ENCODE measurements around the gene ZBTB25.

The ZBTB25 gene

DNA sequence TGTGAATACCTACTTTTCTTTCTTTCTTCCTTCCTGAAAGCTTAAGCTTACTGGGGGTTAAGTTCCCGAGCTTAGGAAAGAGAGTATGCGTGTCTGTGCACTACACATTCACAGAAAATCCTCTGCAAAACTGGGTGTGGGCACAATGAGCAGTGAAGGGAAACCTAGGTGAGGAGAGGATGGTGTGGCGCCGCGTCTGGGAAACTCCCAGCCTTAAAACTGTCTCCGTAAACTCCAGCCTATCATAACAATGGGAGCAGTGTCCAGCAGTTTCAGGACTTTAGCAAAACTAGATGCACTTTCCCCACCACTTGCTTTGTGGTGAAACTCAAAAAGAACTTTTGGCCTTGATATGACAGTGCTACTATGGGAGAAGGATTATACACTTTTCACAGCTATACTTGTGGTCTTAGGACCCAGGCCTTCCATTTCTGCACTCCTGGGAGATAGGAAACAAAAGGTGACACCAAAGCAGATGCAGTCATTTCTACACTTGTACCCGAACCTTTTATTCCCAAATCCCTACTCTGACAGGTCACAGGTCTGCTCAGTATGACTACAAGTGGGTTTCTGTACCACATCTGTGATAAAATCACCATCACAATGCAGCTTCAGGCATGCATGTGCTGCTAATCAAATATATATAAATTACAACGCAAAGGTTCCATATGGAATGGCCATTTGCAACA is 27.9 kb downstream of the ZBTB25 start:
- no peak for DNase-seq

DNA sequence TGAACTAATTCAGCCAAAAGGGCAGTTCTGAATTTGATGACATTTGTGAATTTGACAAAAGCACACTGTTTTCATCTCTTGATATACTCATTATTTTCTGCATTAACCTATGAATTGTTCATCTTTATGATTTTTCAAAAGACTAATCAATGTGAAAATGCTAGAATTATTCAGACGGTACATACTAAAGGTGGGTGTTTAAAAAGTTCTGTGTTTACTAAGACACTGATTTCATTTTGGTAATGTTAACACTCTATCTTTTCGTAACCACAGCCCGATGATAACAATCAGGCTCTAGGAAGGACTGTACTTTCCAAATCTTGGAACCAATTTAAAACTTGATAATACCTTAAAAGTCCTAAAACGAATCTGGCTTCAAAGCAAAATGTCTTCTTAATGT is 28.9 kb downstream of the ZBTB25 start:
- DNase-seq: no peak

DNA sequence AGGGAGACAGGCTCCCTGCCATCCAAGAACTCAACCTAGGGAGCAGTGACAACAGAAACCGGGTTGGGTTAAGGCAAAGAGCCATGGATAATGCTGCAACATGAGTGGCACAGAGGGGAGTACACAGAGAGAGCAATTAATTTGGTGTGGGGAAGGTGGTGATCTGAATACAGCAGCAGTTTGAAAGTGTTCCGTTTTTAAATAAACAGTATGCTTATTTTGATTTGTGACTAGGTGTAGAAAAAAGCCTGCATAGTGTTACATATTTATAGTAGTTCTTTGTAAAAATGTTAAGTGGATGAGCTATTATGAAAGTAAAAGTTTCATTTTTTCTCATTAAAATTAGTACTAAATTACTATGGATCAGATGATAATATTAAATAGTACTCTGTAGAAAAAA is 29.6 kb downstream of the ZBTB25 start:
- DNase-seq: no peak

DNA sequence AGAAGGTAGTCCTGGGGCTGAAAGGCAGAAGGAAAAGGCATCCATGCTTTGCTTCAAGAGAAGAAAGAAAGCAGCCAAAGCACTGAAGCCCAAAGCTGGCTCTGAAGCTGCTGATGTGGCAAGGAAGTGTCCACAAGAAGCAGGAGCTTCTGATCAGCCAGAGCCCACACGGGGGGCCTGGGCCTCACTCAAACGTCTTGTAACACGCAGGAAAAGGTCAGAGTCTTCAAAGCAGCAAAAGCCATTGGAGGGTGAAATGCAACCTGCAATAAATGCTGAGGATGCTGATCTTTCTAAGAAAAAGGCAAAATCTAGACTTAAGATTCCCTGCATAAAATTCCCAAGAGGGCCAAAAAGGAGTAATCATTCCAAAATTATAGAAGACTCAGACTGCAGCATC is 35.2 kb downstream of the ZBTB25 start:
- no peak for DNase-seq

DNA sequence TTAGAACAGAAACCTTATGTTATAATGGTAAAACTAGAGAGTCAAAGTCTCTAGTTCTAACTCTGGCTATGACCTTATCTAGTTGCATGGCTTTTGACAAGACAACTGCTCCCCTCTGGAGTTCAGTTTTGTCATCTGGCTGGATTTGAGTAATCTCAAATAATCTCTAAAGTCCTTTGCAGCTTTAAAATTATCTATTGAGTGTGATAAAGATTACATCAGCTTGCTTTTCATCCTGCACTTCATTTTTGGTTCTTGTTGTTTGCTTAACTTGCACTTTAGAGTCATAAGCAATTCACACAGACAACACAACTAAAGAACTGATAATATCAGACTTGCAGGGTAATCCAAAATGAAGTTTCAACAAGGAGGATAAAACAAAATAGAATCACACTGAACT is 36.1 kb downstream of the ZBTB25 start:
- DNase-seq: no peak

DNA sequence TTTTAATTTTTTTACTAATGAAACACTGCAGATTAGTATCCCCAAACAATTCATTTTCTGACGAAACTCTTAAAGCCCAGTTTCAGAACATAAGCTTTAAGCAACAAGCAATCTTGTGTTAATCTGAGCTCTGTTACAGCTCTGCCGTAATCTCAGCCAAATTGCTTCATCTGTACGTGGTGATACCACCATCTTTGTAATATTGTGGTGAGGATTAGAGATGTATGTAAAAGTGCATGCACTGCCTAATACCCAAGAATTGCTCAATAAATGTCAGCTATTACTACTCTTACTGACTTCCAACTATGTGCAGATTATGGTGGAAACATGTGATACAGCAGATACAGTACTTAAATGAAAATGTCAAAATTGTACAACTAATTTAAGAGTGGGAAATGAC is 36.5 kb downstream of the ZBTB25 start:
- no peak for DNase-seq

DNA sequence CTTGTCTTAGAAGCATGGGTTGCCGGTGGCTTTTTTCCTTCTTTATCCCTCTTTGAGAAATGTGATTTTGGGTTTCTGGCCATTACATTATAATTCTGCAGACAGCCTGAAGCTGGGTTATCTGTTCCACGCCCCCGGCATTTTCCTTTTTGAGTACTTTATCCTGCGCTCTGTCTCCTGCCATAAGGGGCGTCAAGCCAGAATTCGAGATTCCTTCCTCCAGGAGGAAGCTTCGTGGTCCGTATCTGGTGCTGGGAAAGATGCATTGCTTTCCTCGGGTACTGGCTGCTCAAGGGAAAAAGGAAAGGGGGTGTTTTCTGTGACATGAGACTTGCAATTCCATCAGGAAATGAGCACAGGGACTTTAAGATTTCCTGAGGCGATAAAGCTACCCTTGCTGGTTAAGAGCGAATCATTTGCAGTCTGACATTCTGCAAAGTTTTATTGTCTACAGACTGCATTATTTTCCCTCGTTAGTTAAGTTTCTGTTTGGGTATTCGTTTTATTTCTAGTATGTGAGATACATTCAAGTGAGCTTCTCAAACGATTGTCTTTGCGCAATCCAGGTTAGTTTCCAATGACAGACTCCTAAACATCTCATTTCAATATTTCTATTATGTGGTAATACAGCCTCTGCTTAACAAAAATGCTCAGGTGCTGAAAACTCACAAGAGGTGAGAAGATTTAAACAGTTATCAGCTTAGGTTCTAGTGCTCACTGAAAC is 37.6 kb downstream of the ZBTB25 start:
- peak; percentile 62 for DNase-seq

DNA sequence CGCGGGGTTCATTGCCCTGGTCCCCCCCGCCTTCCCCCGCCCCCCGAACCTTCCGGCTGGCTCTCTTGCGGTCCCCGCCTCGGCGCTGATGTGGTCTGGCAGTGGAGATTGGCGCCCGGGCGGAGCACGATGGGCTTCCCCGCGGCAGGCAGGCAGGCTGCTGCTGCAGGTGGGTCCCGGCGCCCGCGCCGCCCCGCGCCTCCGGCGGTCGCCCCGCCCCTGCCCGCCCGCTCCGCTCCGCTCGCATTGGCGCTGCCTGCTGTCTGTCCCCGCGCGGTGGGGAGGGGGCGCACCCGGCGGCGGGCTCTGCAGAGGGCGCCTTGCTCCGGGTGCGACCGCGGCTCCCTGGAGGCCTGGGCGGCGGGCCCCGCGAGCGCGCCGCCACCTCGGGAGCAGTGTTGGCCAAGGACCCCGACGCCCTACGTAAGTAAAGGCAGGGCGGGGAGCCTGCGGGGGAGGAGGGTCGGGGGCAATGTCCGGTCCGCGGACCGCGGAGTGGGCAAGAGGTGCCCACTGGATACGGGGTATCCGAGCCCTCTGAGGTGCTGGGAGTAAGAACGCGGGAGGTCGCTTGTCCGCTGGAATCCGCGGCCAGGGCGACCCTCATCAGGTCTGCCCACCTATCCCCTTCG is 38.3 kb downstream of the ZBTB25 start, which contains the start of gene AKAP5:
AKAP5 (plus strand) TSS at position 309 of the 632 bp plus-strand sequence. CDS start 2,896 bp downstream, outside the sequence.
- no peak for DNase-seq

DNA sequence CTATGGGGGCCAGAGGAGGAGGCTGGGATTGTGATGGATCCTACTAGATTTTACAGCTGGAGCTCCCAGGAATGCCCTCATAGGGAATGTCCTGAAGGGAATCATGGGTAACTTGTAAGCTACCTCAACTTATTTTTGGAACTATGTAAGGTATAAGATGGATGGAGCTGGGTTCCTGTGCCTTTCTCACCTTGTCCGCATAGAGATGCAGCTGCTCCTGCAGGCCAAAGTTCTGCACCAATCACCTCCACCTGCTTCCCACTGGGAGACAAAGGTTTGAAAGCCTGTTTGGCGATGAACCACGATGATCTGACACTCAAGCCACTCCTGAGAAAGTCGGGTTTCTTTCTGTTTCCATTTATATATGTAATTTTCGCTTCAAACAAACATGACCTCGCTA is 39.0 kb downstream of the ZBTB25 start:
- no peak for DNase-seq

DNA sequence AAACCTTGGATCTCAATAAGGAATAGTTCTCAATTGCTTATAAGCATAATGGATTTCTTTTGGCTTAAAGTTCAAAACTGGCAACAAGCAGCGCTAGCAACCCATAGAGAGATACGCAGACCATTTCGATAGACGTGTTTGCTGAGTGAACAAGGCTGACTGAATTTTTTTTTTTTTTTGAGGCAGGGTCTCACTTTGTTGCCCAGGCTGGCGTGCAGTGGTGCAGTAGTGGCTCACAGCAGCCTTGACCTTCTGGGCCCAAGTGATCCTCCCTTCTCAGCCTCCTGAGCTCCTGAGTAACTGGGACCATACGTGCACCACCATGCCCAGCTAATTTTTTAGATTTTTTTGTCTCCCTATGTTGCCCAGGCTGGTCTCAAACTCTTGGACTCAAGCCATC is 39.8 kb downstream of the ZBTB25 start:
- no peak for DNase-seq

DNA sequence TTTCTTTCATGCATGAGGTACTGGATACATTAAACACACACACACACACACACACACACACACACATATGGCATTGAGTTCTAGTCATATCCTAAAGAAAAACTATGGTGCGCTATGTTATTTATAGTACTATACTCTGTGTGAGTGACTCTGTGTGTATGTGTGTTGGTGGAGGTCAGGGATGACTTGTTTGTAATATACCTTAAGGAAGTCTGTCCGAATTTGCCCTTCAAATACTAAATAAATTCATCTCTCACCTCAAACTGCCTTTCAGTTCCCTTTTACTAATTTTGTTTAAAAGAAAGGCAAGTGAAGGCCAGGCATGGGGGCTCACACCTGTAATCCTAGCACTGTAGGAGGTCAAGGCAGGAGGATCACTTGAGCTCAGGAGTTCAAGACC is 40.4 kb downstream of the ZBTB25 start:
- DNase-seq: no peak

DNA sequence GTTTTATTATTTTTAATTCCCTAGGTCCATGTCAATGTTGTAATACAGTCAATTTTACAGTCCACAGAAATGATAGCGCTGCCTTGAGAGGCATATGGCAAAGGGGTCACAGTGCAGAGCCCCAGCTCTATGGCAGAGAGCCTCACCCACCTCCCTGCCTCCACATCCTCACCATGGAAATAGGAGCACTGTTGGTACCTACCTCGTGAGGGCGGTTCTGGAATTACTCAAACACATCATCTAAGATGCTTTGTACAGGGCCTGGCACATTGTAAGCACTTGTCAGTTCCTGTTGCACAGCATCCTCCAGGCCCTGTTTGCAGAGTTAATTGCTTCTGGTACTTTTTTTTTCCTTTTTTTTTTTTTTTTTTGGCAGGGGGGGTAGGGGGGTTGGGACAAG is 42.4 kb downstream of the ZBTB25 start:
- no peak for DNase-seq

DNA sequence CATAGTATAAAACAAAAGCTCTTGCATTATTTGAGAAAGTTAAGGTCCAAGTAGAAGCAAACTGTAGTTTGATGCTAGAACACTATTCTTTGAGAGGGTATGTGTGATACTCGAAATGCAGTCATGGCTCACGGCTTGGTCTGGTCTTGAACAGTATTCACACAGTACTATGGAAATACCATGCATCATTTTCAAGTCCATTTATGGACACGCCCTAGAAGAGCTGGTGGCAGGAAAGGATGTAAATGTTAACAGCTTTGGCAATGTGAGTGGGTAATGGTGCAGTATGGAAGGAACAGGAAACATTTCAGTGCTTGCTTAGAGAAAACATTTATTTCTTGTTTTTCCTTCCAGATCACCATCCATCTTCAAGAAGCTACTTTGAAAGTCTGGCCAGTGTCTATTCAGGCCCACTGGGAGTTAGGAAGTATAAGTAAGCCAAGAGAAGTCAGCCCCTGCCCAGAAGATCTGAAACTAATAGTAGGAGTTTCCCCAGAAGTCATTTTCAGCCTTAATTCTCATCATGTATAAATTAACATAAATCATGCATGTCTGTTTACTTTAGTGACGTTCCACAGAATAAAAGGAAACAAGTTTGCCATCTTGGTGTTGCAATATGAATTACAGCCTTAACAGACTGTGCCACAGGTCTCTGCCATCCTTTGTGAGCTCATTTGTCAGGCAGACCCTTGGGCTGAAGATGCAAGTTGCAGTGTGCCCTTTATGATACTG is 44.1 kb downstream of the ZBTB25 start:
- no peak for DNase-seq

DNA sequence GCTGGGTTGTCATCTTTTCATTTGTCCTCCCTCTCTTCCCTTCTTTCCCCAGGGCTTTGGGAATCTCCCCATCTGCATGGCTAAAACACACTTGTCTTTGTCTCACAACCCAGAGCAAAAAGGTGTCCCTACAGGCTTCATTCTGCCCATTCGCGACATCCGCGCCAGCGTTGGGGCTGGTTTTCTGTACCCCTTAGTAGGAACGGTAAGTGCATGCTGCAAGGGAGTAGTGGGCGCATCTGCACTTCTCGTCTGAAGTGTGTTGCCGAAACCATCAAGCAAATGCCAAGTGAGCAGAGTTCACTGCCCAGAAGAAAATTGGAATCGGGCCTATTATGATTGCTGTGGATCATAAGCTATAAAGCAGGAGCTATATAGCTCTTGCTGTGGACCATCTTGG is 49.0 kb downstream of the ZBTB25 start:
- DNase-seq: no peak

DNA sequence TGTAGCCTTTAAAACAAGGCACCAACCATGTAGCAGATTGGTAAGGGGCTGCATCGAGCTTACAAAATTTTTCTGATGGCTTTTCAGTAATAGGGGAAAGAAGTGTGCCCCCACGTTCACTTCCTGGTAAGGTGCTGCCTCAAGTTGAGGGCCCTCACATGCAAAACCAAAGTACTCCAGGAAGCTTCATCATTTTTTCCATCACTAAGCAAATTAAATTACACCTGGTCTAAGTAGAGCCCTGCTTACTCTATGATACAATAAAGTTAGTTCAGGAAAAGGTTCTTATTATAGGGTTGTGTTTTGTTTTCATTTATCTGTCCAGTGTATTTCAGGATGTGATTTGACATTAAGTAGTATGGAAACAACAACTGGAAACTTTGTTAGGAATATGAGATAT is 53.4 kb downstream of the ZBTB25 start:
- no peak for DNase-seq

DNA sequence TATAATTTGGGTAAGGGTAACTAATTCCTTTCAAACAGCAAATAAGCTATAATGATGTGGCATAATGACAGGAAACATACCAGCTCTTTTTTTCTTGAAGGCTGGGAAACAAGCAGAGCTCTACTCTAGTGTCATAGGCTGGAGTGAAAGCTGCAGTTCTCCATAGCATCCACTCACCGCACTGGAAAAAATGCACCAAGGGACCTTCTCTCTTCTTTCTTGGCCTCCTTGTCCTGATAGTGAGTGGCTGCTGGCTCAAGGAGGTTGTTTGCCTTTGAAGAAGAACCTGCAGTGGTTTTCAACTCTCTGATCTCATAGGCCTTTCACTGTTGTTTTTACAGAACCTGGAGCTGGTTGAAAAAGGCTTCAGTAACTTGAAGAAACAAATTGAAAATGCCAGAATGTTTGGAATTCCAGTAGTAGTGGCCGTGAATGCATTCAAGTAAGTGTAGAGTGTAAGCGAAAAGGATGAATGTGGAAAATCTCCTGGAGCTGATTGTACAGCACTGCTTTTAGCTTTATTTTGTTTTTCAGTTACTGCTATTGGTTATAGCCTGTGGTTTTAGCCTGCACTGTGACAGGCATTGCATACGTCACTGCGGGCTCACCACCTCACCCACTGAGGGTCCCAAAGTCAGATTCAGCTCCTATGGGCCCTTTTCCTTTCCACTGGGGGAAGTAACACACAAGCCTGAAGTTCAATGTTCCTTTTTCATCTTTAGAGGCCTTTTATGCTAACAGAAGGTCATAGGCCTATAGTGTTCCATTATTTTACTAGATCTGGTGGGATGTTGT is 55.6 kb downstream of the ZBTB25 start:
- no peak for DNase-seq

DNA sequence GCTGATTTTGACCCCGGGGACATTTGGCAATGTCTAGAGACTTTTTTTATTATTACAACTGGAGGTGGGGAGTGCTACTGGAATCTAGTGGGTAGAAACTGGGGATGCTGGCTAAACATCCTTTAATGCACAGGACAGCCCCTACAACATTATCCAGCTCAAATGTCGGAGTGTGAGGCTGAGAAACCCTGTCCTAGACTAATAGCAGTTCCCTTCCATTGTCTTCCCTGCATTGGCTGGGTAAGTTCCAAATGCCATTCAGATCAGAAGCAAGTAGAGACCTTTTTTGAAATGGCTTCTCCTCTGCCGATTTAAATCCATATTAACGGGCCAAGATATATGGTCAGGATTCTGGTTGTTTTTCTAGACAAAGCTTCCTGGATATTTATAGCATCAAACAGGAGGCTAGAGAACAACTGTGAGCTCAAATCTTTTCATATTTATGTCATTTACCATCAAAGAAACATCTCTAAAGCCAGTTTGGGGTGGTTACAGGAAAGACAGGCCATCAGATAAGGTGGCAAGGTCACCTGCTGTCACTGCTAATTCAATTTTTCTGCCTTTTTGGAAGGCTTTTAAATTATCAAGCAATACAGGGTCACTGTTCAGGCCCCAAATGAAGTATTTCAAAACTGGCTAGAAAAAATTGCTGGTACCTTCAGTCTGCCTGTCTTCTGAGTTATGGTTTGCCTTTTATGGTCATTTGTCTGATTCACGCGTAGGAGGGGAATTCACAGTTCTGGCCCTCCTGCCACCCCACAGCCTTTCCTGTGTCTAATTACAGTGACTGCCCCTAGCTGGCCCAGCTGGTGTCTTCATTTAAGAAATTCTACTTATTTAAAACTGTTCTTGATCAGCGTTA is 58.4 kb downstream of the ZBTB25 start:
- DNase-seq: peak; percentile 70

DNA sequence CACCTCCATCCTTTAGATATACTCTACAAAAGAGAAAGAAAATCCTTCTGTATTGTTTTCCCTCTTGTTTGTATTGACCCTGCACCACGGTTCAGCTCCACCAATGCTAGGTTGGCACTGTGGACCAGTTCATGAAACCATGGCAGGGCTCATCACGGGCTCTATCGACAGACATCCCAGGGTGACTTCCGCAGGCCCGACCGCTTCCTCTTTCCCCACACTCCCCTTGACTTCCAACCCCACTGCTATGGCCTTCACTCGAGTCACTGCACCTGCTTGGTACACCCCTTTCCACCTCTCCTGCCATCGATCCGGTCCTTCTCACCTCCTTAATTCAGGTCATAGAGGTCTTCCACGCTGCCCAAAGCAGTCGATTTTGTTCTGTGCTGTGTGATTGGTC is 59.5 kb downstream of the ZBTB25 start:
- no peak for DNase-seq

DNA sequence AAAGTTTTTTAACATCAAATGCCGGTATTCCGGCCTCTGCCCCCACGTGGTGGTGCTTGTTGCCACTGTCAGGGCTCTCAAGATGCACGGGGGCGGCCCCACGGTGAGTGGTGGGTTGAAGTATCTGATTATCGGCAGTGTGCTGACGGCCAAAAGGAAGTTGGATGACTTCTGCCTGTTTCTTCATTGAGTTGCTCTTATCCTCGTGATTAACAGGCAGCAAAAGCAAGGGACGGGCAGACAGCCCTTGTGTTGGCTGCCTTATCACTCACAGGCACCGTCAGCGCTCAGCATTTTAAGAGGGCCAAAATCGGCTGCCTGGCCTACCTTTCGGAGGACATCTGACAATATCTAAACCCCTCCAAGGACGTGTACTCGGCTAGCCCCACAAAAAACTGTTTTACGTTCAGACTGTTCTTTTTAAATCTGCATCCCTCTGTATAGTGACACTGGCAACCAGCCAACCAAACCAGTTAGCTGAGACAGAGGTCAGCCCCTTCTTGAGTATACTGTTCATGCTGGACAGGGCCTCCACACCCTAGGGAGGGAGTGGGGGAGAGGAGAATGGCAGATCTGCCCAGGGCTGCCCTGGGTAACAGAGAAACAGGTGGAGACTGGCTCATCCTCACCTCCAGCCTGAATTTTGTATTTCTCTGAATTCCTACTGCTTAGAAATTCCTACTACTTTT is 61.2 kb downstream of the ZBTB25 start:
- DNase-seq: no peak

DNA sequence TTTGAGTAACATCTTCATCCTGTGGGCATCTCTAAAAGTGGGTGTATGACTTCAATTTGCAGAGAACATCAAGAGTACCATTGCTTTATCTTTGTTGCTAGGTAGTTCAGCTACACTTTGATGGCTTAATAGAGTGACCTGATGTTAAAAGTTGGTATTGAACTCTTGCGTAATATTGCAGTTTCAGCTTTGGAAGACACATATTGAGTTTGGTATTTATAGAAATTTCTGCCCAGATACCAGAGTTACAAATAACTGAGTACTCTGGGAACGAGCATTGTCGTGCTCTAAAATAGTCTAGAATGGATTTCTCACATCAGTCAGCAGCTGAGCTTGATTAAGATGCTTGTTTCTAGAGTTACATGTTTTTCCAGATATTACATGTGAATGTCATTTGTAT is 63.1 kb downstream of the ZBTB25 start:
- DNase-seq: no peak

DNA sequence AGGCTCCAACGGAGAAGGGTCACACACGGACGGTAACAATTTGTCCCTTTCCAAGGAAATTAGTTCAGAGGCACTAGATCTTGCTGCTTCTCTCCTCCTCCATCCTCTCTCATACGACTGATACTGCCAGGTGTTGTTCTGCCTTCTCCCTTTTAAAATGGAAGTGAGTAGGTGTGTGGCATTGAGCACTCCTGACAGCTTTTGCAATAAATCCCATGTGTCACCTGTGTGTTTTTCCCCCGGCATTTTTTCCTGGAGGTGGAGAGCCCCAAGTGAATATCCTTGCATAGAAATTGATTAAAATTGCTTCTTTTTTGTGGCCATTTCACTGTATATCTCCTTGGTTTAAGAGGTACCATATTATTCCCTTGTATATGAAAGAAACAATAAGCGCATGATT is 64.5 kb downstream of the ZBTB25 start:
- DNase-seq: no peak
